NCI-H1436 (cell line): ENCODE measurements around the gene PPM1K.

Experiments
- DNase-seq: peaks from one replicate; lab custom pipeline; 2025; lab: John Stamatoyannopoulos, UW

PPM1K gene

DNA sequence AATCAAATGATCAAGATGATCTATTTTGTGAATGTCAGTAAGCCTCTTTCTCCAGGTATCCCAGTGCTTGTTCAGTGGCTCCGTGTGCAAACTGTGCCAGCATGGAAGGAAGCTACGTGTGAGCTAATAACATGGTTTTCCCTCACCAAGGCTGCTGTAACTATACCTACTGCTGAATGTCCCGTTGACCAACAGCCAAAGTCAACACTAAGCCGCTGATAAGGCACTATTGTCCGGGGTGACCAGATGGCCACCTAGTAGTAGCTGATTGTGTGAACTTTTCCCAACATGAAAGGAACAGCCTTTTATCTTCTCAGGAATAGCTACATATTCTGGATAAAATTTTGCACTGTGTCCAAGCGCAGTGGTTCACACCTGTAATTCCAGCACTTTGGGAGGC lies 68.0 kb downstream of the PPM1K start:
- DNase-seq = no peak

DNA sequence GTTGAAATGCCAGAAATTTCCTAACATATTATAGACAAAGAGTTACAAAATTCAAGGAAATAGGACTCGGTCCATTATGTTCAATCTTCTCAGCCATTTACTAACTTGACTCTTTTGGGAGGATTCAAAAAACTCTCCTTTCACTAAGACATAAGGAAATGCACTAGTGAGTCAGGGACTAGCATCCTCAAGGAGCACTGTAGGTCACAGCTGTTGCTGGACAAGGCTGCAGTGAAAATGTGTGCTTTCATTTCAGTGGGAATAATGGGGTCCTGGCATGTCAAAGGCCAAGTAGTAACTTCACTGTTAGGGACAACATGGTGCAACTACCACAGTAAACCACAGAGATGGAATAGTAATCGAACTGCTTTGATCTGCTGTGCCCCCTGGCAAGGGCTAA lies 69.0 kb downstream of the PPM1K start:
- no peak for DNase-seq

DNA sequence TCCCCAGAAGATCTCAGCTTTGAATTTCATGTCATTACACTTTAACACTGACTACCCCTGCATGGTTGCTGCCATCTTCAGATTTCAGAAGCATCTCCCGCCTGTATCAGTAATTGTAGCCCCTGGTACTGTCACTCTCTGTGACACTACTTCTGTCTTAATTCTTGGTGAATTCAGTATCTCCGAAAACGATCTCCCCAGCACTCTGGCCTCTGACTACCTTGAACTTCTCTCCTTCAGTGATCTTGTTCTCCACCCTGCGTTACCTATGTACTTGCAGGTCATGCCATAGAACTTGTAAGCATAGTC lies 72.2 kb downstream of the PPM1K start:
- no peak for DNase-seq

DNA sequence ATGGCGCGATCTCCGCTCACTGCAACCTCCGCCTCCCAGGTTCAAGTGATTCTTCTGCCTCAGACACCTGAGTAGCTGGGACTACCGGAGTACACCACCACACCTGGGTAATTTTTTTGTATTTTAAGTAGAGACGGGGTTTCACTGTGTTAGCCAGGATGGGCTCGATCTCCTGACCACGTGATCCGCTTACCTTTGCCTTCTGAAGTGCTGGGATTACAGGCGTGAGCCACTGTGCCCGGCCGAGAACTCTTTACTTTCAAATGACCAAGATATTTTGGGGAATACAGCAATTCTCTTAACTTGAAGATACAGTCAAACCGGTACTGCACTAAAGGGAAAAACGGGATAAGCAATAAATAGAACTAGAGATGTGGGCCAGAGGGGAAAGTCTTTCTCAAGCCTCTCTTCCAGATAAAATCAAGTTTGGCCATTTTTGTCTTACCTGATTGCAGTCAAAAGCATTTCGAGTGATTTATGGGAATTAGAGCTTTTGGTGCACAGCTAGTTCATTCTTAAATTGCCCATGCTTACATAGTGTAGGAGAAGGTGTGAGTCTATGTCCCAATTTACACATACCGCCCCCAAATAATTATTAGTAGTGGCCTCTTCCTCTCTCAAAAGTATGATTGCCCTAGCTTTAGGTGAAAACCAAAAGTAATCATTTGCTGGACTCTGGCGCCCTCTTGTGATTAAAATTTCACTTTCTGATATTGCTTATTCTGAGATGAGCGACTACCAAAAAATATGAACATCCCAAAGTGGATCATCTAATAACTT lies 72.7 kb downstream of the PPM1K start:
- peak; percentile 34 for DNase-seq

DNA sequence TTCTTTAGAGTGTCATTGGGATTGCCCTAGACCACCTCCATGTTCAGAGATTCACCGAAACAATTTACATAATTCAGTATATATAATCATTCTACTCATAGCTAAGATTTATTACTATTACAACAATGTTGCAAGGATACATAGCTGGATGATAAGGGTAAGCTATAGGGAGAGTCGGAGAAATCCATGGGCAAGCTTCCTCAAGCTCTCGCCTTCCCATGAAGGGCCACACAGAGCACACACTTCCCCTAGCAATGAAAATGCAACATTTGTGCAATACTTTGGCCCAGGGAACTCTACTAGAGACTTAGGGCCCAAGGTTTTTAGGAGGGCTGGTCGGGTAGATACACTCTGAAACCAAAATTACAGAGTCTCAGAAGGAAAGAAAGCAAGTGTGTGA lies 76.2 kb downstream of the PPM1K start:
- DNase-seq = no peak
